VCaP (cell line): ENCODE results near the gene TCAP.
A peak's percentile ranks its signal among the peaks of the same experiment; 100 is the strongest.

Source experiments
- H3K27ac ChIP-seq: fragments of 450-650 bp; 2 replicates; pipeline ENCODE4 v1.5.1; 2017
- TF ChIP-seq, protein P1 (sequence below): fragments of 450-650 bp; conservative IDR thresholded peaks from 2 replicates; pipeline ENCODE4 v1.5.1; 2017; ENCODE audit warnings: mild to moderate bottlenecking, moderate library complexity

The TCAP gene

DNA sequence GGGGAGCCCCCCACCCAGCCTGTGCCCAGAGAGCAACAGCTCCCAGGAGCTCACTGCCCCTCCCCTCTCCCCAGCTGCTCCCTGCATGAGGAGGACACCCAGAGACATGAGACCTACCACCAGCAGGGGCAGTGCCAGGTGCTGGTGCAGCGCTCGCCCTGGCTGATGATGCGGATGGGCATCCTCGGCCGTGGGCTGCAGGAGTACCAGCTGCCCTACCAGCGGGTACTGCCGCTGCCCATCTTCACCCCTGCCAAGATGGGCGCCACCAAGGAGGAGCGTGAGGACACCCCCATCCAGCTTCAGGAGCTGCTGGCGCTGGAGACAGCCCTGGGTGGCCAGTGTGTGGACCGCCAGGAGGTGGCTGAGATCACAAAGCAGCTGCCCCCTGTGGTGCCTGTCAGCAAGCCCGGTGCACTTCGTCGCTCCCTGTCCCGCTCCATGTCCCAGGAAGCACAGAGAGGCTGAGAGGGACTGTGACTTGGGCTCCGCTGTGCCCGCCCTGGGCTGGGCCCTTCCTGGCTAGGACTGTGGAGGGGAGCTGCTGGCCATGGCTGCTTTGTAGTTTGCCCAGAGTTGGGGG, 584 bp downstream of the TCAP start:
- H3K27ac ChIP-seq = no peak overlapping the region
- TF ChIP-seq, protein P1, sequence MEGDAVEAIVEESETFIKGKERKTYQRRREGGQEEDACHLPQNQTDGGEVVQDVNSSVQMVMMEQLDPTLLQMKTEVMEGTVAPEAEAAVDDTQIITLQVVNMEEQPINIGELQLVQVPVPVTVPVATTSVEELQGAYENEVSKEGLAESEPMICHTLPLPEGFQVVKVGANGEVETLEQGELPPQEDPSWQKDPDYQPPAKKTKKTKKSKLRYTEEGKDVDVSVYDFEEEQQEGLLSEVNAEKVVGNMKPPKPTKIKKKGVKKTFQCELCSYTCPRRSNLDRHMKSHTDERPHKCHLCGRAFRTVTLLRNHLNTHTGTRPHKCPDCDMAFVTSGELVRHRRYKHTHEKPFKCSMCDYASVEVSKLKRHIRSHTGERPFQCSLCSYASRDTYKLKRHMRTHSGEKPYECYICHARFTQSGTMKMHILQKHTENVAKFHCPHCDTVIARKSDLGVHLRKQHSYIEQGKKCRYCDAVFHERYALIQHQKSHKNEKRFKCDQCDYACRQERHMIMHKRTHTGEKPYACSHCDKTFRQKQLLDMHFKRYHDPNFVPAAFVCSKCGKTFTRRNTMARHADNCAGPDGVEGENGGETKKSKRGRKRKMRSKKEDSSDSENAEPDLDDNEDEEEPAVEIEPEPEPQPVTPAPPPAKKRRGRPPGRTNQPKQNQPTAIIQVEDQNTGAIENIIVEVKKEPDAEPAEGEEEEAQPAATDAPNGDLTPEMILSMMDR = peak; percentile 33; the same call in 1 of the 2 replicates

DNA sequence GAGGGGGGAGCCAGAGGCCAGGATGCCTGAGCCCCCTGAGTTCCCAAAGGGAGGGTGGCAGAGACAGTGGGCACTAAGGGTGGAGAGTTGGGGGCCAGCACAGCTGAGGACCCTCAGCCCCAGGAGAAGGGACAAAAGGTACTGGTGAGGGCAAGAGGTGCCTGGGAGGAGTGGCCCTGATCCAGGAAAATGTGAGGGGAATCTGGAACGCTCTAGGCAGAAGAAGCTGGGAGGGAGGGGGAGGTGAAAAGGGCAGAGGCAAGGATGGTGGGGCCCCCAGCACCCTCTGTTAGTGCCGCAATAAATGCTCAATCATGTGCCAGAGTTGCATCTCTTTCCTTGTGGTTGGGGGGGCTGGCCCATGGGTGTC, 1.1 kb downstream of the TCAP start:
- TF ChIP-seq, protein P1 = no peak
- no peak overlapping the region for H3K27ac ChIP-seq

DNA sequence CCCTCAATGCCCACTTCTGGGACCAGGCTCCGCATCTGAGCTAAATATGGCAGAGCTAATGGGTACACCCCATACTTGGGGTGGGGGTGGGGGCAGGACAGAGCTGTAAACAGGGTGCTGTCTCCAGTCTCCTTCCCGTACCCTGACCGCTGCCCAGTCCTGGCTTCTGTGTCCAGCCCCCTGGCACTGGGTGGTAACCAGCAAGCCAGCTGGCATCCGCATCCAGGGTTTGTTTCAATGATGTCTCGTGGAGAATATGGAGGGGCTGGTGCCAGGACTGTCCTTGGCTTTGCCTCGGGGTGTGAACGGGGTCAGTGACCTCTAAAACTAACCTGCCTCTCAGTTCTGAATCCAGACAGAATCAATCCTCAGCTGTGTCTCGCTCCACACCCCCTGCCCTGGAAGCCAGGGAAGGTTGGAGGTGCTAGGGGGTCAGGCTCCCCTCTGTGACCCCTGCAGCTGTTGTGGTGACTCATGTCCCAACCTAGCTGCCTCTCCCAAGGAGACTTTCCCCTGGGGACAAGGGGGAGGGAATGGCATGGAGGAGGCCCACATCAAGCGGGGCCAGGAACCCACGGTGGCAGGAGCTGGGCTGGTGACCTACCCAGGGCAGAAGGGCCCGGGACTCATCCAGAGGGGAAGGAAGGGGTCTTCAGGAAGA, 1.6 kb downstream of the TCAP start:
- H3K27ac ChIP-seq = no peak overlapping the region
- TF ChIP-seq, protein P1 = no peak

DNA sequence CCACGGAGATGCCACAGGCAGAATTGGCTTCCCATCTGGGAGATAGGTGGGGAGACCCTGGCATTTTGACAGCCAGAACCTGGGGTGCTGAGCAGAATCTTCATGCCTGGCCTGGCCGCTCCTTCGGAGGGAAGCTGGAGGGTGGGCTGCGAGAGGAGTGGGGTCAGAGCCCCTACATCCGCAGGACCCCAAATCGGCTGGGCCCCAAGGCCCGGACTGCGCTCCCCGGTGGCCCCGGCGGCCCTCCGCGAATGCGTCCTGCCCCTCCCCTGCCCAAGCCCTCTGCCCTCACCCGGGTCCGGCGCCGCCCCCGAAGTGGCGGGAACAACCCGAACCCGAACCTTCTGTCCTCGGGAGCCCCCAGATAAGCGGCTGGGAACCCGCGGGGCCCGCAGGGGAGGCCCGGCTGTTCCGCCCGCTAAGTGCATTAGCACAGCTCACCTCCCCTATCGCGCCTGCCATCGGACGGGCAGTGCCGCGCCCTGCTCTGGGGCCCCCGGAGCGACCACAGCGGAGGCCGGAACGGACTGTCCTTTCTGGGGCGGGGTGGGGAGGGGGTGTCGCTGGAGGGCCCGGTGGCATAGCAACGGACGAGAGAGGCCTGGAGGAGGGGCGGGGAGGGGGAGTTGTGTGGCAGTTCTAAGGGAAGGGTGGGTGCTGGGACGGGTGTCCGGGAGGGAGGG, 2.3 kb downstream of the TCAP start:
- TF ChIP-seq, protein P1 = no peak
- H3K27ac ChIP-seq = no peak overlapping the region; the same call in 1 of the 2 replicates

DNA sequence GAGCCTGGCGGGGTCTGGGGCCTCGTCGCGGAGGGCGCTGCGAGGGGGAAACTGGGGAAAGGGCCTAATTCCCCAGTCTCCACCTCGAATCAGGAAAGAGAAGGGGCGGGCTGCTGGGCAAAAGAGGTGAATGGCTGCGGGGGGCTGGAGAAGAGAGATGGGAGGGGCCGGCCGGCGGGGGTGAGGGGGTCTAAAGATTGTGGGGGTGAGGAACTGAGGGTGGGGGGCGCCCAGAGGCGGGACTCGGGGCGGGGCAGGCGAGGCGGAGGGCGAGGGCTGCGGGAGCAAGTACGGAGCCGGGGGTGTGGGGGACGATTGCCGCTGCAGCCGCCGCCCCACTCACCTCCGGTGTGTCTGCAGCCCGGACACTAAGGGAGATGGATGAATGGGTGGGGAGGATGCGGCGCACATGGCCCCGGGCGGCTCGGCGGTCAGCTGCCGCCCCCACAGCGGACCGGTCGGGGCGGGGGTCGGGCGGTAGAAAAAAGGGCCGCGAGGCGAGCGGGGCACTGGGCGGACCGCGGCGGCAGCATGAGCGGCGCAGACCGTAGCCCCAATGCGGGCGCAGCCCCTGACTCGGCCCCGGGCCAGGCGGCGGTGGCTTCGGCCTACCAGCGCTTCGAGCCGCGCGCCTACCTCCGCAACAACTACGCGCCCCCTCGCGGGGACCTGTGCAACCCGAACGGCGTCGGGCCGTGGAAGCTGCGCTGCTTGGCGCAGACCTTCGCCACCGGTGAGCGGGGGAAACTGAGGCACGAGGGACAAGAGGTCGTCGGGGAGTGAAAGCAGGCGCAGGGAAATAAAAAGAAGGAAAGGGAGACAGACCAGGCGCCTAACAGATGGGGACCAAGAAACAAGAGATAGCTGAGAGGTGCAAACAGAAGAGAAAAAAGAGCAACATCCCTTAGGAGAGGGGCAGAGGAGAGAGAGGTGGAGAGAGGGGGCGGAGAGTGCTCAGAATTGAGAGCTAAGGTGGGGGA, 3.1 kb downstream of the TCAP start, which contains the start of gene PNMT:
TSS of gene PNMT (plus strand) at position 509 of the 980 bp plus-strand sequence. CDS start at position 532, 23 bp downstream.
- TF ChIP-seq, protein P1 = peak; percentile 91
- peak within 1 kb of the TSS; percentile 64; the same call in 1 of the 2 replicates for H3K27ac ChIP-seq

DNA sequence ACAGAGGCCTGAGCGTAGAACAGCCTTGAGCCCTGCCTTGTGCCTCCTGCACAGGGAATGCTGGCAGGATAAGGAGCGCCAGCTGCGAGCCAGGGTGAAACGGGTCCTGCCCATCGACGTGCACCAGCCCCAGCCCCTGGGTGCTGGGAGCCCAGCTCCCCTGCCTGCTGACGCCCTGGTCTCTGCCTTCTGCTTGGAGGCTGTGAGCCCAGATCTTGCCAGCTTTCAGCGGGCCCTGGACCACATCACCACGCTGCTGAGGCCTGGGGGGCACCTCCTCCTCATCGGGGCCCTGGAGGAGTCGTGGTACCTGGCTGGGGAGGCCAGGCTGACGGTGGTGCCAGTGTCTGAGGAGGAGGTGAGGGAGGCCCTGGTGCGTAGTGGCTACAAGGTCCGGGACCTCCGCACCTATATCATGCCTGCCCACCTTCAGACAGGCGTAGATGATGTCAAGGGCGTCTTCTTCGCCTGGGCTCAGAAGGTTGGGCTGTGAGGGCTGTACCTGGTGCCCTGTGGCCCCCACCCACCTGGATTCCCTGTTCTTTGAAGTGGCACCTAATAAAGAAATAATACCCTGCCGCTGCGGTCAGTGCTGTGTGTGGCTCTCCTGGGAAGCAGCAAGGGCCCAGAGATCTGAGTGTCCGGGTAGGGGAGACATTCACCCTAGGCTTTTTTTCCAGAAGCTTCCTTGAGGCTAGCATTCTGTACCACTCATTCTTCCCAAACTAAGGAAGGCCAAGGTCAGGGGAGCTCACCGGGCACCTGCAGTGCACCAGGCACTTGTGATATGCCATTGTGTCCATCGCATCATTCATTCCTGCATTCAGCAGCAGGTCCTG, 5.0 kb downstream of the TCAP start:
- H3K27ac ChIP-seq = no peak overlapping the region
- TF ChIP-seq, protein P1 = no peak
